Breast epithelium (tissue), 3 donors: Measurements from ENCODE around the gene TMEM131.

ENCODE experiments used
- CTCF ChIP-seq, 3 donors: fragments of 450-650 bp; IDR thresholded peaks; one replicate each; pipeline ENCODE4 v1.5.1; 2016 to 2017; ENCODE audit warnings: antibody characterized with exemption in 3 of 3, mild to moderate bottlenecking in 3 of 3, moderate library complexity in 3 of 3
- POLR2A ChIP-seq: fragments of 450-650 bp; IDR thresholded peaks from one replicate; pipeline ENCODE4 v1.6.1; 2016; ENCODE audit warnings: antibody characterized with exemption, mild to moderate bottlenecking, moderate library complexity

- no peak for TF ChIP-seq CTCF (IDR thresholded peaks at IDR 0.05)
- TF ChIP-seq POLR2A: no peak
Observed at GRCh38 chr2:97798416-97798815, 197.3 kb downstream of the TMEM131 start.
